Stimulated activated effector memory CD8-positive, alpha-beta T cell treated with anti-CD3 and anti-CD28 coated beads, Interleukin-12 subunit alpha, Interleukin-12 subunit beta, amount 100 ng/mL, for 72 hours (primary cell): ENCODE measurements around the gene TOM1L2.
"Not testable (repeated sequence)": the region's sequence is repeated elsewhere in the genome, so short reads cannot be mapped to it uniquely, and the experiment has no call there.

Source experiments
- ATAC-seq: fragments of 150-1000 bp; cut with Tn5 transposase; 2 replicates; pipeline ENCODE4 v1.10.0; 2021
- DNase-seq, 2 donors: peaks; one replicate each; pipeline ENCODE4 v3.0.0; 2021 to 2022; ENCODE audit warnings: low spot score in 2 of 2
- H3K27ac Mint-ChIP-seq: one replicate; pipeline ENCODE4 v1.8.0; 2022; ENCODE audit warnings: mild to moderate bottlenecking, mixed read lengths
- H3K36me3 Mint-ChIP-seq: one replicate; pipeline ENCODE4 v1.8.0; 2022; ENCODE audit warnings: mild to moderate bottlenecking, mixed read lengths
- H3K4me1 Mint-ChIP-seq: one replicate; pipeline ENCODE4 v1.8.0; 2022; ENCODE audit warnings: mixed read lengths
- H3K4me3 Mint-ChIP-seq: one replicate; pipeline ENCODE4 v1.8.0; 2022; ENCODE audit warnings: mild to moderate bottlenecking, mixed read lengths
- H3K9me3 Mint-ChIP-seq: one replicate; pipeline ENCODE4 v1.8.0; 2022; ENCODE audit warnings: mixed read lengths

Gene TOM1L2

DNA sequence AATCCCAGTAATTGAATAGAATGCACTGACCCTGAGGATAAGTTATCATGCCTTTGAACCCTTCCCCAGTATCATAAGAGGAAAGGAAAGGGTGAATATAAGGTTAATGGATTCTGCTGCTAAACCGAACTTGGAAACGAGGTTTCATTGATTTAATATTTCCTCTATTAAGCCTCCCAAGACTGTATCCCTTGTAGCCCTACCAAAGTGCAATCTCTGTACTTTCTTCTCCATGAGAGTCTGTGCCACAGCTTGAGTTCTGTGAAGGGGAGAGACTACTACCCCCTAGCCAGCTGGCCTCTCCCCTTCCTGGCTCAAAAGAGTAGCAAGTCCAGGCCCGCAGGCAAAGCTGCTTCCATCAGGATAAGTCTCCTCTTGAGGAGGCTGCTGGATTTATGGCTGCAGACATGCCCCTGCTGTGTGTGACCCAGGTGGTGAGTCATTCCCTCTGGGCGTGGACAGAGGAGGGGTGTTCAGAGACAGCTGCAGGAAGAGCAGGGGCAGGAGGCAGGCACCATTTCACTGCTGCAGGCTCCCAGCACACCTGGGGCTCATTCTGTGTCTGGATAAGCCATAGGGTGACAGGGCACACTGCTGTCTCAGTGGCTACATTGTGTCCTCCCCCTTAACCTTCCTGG is 58.4 kb downstream of the TOM1L2 start:
- H3K4me1 Mint-ChIP-seq: peaks cover 12% of the 10 kb centered on the region
- no peak overlapping the region for H3K4me3 Mint-ChIP-seq
- no peak for DNase-seq
- ATAC-seq: peak; percentile 90
- no peaks in the 10 kb centered on the region for H3K36me3 Mint-ChIP-seq
- no peaks in the 10 kb centered on the region for H3K9me3 Mint-ChIP-seq
- H3K27ac Mint-ChIP-seq: peak overlapping the region; percentile 74

DNA sequence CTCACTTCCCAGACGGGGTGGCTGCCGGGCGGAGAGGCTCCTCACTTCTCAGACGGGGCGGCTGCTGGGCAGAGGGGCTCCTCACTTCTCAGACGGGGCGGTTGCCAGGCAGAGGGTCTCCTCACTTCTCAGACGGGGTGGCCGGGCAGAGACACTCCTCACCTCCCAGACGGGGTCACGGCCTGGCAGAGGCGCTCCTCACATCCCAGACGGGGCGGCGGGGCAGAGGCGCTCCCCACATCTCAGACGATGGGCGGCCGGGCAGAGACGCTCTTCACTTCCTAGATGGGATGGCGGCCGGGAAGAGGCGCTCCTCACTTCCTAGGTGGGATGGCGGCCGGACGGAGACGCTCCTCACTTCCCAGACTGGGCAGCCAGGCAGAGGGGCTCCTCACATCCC is 59.9 kb downstream of the TOM1L2 start:
- not testable (repeated sequence) for H3K27ac Mint-ChIP-seq, H3K4me3 Mint-ChIP-seq, DNase-seq, H3K9me3 Mint-ChIP-seq, ATAC-seq, H3K36me3 Mint-ChIP-seq
- peaks cover 12% of the 10 kb centered on the region for H3K4me1 Mint-ChIP-seq

DNA sequence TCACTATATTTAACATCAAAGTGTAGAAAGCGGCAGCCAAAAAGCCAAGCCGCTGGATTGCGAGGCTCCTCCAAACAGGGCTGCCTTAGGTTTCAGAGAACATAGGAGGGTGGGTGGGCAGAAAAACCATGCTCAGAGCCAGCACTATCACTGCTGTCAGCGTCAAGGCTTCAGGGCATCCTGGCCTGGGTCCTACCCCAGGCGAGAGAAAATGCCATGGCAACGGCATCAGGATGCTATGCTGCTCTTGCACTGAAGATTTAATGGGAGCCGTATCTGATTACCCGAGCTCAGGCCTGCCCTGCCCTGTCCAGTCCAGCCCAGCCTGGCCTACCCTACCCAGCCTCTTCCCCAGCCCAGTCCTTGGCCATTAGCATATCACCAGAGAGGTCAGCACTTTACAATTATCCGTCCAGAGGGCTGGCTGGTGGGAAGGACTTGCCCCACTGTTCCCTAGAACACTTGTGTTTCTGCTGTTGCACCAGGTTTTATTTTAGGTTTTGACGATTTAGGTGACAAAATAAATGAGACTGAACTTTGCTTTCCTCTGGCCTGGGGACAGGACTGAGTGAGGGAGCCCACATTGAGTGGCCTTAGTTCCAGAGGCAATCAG is 61.1 kb downstream of the TOM1L2 start:
- DNase-seq (no peak), ATAC-seq (no peak)
- peaks cover 12% of the 10 kb centered on the region for H3K4me1 Mint-ChIP-seq
- no peaks in the 10 kb centered on the region for H3K9me3 Mint-ChIP-seq
- H3K27ac Mint-ChIP-seq: no peak overlapping the region
- H3K36me3 Mint-ChIP-seq: no peaks in the 10 kb centered on the region
- H3K4me3 Mint-ChIP-seq: no peak overlapping the region

DNA sequence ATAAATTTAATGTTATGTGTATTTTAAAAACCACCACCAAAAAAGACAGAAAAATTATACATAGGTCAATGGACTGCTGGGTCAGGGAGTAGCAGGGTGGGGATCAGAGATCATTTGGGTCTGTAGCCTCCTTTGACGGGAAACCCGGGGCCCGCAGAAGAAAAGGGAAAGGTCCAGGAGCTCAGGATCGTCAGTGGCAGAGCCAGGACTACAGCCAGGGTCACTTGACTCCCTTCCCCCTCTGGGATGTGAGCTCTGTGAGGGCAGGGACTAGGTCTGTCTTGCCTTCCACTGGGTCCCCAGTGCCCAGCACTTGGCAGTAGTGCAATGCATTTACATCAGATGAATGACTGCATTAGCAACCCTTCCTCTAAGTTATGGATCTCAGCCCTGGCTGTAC is 62.1 kb downstream of the TOM1L2 start:
- ATAC-seq (no peak), DNase-seq (no peak)
- H3K27ac Mint-ChIP-seq: no peak overlapping the region
- no peaks in the 10 kb centered on the region for H3K36me3 Mint-ChIP-seq
- H3K4me1 Mint-ChIP-seq: peaks cover 12% of the 10 kb centered on the region
- H3K9me3 Mint-ChIP-seq: no peaks in the 10 kb centered on the region
- no peak overlapping the region for H3K4me3 Mint-ChIP-seq

DNA sequence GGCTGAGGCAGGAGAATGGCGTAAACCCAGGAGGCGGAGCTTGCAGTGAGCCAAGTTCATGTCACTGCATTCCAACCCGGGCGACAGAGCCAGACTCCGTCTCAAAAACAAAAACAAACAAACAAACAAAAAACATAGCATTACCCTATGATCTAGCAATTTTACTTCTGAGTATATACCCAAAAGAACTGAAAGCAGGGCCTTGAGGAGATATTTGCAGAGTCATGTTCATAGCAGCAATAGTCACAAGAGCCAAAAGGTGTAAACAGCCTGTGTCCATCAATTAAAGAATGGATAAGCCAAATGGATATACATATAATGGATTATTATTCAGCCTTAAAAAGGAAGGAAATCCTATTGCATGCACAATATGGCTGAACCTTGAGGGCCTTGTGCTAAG is 63.1 kb downstream of the TOM1L2 start:
- Mint-ChIP-seq H3K4me3 (no peak overlapping the region), H3K27ac (no peak overlapping the region), H3K4me1 (peaks cover 5% of the 10 kb centered on the region), H3K9me3 (no peaks in the 10 kb centered on the region), H3K36me3 (no peaks in the 10 kb centered on the region)
- no peak for ATAC-seq
- DNase-seq: no peak

DNA sequence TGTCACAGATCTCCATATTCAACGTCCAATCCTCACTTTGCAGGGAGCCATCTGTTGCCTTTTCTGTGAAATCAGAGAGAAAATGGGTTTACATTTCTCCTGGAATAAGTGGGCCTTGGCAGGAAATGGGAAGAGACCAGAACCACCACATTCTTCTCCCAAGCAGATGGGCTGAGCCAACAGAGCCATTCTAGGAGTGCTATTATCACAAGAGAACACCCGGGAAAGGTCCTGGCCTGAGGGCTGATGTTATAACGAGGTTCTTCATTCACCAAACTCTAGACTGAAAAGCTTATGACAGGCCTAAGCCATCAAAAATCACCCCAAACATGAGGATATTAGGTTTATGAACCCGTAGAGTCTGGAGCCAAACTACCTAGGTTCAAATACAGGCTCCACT is 64.7 kb downstream of the TOM1L2 start:
- Mint-ChIP-seq H3K4me3 (no peak overlapping the region), H3K27ac (no peak overlapping the region), H3K4me1 (no peaks in the 10 kb centered on the region), H3K9me3 (no peaks in the 10 kb centered on the region), H3K36me3 (no peaks in the 10 kb centered on the region)
- ATAC-seq (no peak), DNase-seq (no peak)

DNA sequence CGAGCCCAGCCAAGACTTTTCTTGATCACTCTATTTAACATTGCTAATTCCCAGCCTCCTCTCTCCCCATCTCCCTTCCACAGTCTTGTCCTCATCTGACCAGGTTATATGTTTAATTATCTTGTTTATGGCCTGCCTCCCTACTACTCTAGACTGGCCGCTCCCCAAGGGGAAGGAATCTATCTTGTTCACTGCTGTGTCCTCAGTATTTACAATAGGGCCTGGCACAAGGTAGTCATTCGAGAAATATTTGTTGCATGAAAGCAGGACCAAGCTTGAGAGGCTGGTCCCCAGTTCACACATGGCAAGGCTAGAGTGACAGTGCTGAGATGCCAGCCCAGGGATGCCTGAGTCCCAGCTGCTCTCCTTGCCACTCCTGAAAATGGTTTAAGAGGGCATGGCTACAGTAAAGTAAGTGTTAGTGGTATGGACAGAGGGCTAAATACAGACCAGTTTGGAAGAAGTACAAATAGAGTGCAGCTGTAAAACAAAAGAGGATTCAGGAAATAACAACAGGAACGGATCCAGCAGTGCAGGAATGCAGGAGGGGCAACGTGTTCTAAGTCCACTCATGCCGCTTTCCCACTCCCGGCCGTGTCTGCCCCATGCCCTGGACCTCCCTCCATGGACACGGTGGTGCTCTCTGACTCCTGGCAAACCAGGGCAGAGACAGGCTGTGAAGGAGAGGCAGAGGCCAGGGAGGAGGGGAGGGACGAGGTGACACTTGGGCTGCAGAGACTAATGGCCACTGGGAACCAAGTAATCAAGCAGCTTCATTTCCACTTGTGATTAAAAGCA is 65.6 kb downstream of the TOM1L2 start:
- no peaks in the 10 kb centered on the region for H3K4me1 Mint-ChIP-seq
- DNase-seq (no peak), ATAC-seq (no peak)
- no peak overlapping the region for H3K27ac Mint-ChIP-seq
- no peaks in the 10 kb centered on the region for H3K36me3 Mint-ChIP-seq
- H3K9me3 Mint-ChIP-seq: no peaks in the 10 kb centered on the region
- H3K4me3 Mint-ChIP-seq: no peak overlapping the region

DNA sequence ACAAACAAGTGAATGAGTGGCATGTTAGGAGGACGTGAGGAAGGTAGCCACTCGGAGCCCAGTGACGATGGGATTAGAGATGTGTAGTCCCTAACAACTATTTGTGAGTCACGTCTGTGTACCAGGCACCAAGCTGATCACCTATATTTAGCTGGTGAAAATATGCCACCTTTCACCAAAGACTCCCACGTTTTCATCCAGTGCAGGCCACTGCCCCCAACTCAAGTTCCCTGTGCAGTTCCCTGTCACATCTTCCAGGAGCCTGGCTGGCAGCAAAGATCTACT is 67.2 kb downstream of the TOM1L2 start:
- ATAC-seq: no peak

DNA sequence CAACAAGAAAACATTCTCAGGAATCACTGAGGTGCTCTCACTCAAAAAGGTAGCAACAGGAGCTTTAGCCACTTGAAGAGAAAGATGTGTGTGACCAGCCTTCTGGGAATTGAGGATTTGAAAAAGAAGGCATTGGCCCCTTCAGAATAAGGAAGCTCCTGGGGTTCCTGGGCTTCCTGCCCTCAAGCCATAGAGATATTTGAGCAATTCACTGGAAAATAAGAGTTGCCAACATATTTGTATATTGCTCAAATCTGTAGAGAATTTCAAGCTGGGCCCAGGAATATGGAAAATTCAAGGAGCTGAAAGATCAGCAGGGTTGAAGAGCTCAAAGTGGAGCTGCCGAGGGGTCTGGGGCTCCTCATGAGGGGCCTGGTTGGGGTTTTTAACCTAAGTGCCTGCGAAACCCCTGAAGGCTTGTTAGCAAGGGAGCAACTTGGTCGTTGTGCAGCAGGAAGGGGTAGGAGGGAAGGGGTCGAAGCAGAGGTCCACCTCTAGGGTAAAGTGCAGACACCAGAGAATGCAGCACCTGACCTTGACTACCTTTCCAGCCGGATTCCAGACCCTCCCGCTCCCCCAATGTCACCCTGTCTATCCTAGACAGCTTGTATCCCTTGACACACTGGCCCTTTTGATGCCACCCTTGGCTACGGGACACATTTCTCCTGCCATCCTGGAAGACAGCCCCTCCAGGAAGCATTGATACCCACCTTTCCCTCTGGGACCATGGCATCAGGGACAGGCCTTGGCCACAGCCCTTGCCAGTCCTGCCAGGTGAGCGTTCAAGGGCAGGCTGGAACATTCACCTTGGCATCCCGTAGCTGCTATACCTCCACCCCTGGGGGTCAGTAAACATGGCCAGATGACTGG is 67.8 kb downstream of the TOM1L2 start:
- ATAC-seq: no peak
- H3K4me3 Mint-ChIP-seq: no peak overlapping the region
- H3K9me3 Mint-ChIP-seq: no peaks in the 10 kb centered on the region
- no peak for DNase-seq
- no peaks in the 10 kb centered on the region for H3K4me1 Mint-ChIP-seq
- no peak overlapping the region for H3K27ac Mint-ChIP-seq
- peaks cover 5% of the 10 kb centered on the region for H3K36me3 Mint-ChIP-seq

More for the DNA sequence above, 67.2 kb downstream of the TOM1L2 start:
- no peaks in the 10 kb centered on the region for H3K9me3 Mint-ChIP-seq
- no peak overlapping the region for H3K27ac Mint-ChIP-seq
- no peak for DNase-seq
- H3K4me1 Mint-ChIP-seq: no peaks in the 10 kb centered on the region
- H3K4me3 Mint-ChIP-seq: no peak overlapping the region
- H3K36me3 Mint-ChIP-seq: no peaks in the 10 kb centered on the region

DNA sequence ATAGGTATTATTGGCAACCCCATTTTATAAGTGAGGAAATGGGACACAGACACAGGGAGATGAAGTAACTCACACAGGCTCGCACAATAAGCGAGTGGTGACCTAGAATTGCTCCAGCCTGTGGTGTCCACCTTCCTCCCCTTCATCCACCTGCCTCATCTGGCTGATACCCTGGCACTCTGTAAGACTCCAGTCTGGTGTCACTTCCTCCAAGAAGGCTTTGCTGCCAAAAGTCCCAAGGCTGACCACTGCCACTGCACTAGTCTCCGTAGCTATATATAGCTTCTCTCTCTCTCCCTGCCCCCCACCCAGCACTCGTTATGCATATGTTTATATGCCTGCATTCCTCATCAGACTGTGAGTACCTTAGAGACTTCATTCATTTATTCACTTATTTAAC is 69.3 kb downstream of the TOM1L2 start:
- Mint-ChIP-seq H3K9me3 (no peaks in the 10 kb centered on the region), H3K4me1 (no peaks in the 10 kb centered on the region), H3K4me3 (no peak overlapping the region), H3K27ac (no peak overlapping the region), H3K36me3 (peaks cover 11% of the 10 kb centered on the region)
- no peak for DNase-seq
- ATAC-seq: no peak

DNA sequence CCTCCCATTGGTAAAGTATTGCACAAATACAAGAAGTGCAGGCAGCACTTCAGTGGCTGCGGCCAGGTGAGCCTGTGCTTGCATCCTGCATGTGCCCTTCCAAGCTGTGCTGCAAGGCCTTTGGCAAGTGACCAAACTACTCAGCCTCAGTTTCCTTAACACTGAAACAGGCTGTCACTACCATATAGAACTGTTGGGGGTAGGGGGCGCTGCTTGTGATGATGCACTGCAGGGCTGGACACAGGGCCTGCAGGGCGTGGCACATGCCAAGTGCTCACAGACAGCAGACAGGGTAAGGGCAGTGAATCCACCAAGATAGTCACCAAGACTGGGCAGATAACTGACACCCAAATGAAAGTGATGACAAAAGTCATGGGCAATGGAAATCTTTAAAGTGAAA is 69.8 kb downstream of the TOM1L2 start:
- peaks cover 11% of the 10 kb centered on the region for H3K36me3 Mint-ChIP-seq
- no peak for ATAC-seq
- no peak for DNase-seq
- no peaks in the 10 kb centered on the region for H3K4me1 Mint-ChIP-seq
- no peak overlapping the region for H3K4me3 Mint-ChIP-seq
- no peak overlapping the region for H3K27ac Mint-ChIP-seq
- no peaks in the 10 kb centered on the region for H3K9me3 Mint-ChIP-seq

DNA sequence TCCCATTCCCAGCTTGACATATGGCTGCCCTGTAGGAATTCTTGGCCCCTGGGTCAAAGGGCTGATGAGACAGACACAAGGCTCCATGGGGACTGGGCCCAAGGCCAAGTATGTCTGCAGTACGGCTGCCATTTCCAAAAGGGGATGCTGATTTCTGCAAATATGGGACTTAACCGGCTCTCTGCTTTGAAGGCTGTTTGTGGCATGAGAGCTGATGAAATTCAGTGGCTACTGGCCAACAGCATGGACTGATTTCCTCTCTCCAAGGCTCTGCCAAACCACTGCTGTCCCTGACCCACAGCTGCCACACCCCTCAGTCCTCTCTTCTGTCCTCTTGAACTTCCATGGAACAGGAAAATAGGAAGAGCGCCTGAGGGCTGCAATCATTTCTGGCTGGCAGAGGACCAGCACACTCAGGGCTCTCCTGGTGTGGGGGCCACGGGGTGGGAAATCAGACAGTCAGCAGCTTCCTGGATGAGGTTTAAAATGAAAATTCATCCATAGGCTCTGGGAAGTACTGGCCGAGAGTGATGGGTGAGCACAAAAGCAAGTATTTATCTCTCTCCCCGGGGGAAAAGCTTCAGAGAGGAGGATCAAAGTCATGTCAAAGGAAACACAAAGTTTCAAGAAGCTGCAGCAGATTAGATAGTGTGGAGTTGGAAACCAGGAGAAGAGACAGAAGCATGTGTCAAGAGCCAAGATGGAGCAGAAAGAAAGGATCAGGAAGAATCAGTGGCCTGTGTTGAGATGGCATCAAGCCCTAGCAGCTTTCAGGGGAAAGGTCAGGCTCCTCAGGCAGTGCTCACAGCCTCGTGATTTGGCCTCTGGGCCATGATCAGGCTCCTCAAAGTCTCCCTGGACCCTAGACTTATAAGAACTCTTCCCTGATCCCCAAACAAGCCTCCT is 71.3 kb downstream of the TOM1L2 start:
- no peak for DNase-seq
- H3K36me3 Mint-ChIP-seq: peaks cover 11% of the 10 kb centered on the region
- peak overlapping the region; percentile 52 for H3K27ac Mint-ChIP-seq

DNA sequence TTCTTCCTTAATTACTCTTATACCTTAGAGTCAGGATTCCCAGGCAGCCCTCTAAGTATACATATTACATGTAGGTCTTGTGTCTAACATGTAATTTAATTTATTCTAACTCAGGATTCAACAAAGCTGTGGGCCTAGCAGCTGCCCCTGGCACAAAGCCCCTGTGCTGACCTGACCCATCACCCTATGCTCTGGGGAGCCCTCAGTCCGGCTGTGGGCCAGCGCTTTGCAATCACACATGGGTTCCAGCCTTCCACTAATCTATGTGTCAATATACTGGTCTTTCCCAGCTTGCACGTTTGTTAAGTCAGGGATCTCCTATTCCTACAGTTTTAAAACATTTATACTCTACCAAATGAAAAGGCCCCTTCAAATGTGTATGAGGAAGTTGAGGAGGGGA is 72.7 kb downstream of the TOM1L2 start:
- no peak for ATAC-seq

More for the DNA sequence above, 71.3 kb downstream of the TOM1L2 start:
- ATAC-seq: no peak
- Mint-ChIP-seq H3K9me3 (no peaks in the 10 kb centered on the region), H3K4me3 (no peak overlapping the region), H3K4me1 (no peaks in the 10 kb centered on the region)

DNA sequence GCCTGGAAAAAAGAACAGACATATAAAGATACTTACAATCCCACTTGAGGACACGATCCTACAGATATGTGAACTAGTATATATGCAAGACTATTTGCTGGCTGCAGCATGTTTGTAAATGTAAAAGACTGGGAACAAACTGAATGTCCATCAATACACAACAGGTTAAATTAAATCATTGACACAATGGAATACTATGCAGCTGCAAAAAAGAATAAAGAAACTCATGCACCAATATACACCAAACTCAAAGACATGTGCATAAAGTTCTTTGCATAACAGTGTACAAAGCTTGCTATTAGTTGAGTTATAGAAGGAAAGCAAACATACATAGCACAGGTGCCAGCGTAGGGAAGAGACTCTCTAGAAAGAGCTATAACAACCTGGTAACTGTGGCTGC is 73.5 kb downstream of the TOM1L2 start:
- H3K36me3 Mint-ChIP-seq: peaks cover 11% of the 10 kb centered on the region
- no peaks in the 10 kb centered on the region for H3K4me1 Mint-ChIP-seq
- H3K27ac Mint-ChIP-seq: no peak overlapping the region
- no peaks in the 10 kb centered on the region for H3K9me3 Mint-ChIP-seq
- DNase-seq (no peak), ATAC-seq (no peak)
- no peak overlapping the region for H3K4me3 Mint-ChIP-seq

More for the DNA sequence above, 72.7 kb downstream of the TOM1L2 start:
- no peak overlapping the region for H3K4me3 Mint-ChIP-seq
- no peaks in the 10 kb centered on the region for H3K4me1 Mint-ChIP-seq
- H3K27ac Mint-ChIP-seq: no peak overlapping the region
- no peaks in the 10 kb centered on the region for H3K9me3 Mint-ChIP-seq
- DNase-seq: no peak
- peaks cover 11% of the 10 kb centered on the region for H3K36me3 Mint-ChIP-seq
